BE2C (cell line): ENCODE results near the gene FHOD3.

ENCODE experiments used
- DNase-seq: peaks from one replicate; pipeline ENCODE4 v3.0.0-alpha.2; 2020
- H3K27me3 ChIP-seq: fragments of 250-450 bp; sonication (Bioruptor Pico); 2 replicates; pipeline ENCODE4 v1.5.1; 2020; ENCODE audit warnings: mild to moderate bottlenecking
- H3K36me3 ChIP-seq: fragments of 250-450 bp; sonication (Bioruptor Pico); 2 replicates; pipeline ENCODE4 v1.5.1; 2020; ENCODE audit warnings: mild to moderate bottlenecking
- H3K4me1 ChIP-seq: fragments of 250-450 bp; sonication (Bioruptor Pico); 2 replicates; pipeline ENCODE4 v1.5.1; 2020
- H3K4me3 ChIP-seq: 2 replicates; pipeline ENCODE4 v1.5.1; 2011; ENCODE audit warnings: low read depth, low read length
- H3K9me3 ChIP-seq: fragments of 250-450 bp; sonication (Bioruptor Pico); 2 replicates; pipeline ENCODE4 v1.5.1; 2020
- TF ChIP-seq, protein P1 (sequence below): IDR thresholded peaks from 2 replicates; pipeline ENCODE4 v1.5.1; 2012; ENCODE audit warnings: mild to moderate bottlenecking, low read depth, low read length

The FHOD3 gene

GRCh38 chr18:36624451-36625167 is 327.1 kb downstream of the FHOD3 start:
- no peaks in the 10 kb centered on the region for H3K36me3 ChIP-seq
- TF ChIP-seq, protein P1, sequence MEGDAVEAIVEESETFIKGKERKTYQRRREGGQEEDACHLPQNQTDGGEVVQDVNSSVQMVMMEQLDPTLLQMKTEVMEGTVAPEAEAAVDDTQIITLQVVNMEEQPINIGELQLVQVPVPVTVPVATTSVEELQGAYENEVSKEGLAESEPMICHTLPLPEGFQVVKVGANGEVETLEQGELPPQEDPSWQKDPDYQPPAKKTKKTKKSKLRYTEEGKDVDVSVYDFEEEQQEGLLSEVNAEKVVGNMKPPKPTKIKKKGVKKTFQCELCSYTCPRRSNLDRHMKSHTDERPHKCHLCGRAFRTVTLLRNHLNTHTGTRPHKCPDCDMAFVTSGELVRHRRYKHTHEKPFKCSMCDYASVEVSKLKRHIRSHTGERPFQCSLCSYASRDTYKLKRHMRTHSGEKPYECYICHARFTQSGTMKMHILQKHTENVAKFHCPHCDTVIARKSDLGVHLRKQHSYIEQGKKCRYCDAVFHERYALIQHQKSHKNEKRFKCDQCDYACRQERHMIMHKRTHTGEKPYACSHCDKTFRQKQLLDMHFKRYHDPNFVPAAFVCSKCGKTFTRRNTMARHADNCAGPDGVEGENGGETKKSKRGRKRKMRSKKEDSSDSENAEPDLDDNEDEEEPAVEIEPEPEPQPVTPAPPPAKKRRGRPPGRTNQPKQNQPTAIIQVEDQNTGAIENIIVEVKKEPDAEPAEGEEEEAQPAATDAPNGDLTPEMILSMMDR = no peak
- H3K4me3 ChIP-seq = no peak overlapping the region
- no peak for DNase-seq
- no peaks in the 10 kb centered on the region for H3K4me1 ChIP-seq
- no peaks in the 10 kb centered on the region for H3K27me3 ChIP-seq
- H3K9me3 ChIP-seq = no peaks in the 10 kb centered on the region

DNA sequence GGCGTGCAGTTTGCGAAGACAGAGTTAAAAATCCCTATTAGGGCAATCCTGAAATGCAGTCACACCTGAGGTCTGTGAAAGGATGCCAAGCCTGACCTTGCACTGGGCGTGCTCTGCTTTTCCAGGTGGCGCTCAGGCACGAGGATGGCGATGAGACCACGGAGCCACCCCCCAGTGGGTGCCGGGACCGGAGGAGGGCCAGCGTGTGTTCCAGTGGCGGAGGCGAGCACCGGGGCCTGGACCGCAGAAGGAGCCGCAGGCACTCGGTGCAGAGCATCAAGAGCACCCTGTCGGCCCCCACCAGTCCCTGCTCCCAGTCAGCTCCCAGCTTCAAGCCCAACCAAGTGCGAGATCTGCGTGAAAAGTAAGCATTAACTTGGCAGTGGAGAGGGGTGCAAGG is 327.9 kb downstream of the FHOD3 start:
- H3K4me3 ChIP-seq = no peak overlapping the region
- H3K4me1 ChIP-seq = no peaks in the 10 kb centered on the region
- no peaks in the 10 kb centered on the region for H3K27me3 ChIP-seq
- no peaks in the 10 kb centered on the region for H3K36me3 ChIP-seq
- H3K9me3 ChIP-seq = no peaks in the 10 kb centered on the region
- DNase-seq = no peak
- TF ChIP-seq, protein P1 = no peak

GRCh38 chr18:36627637-36628036 is 330.1 kb downstream of the FHOD3 start:
- no peaks in the 10 kb centered on the region for H3K9me3 ChIP-seq
- H3K4me3 ChIP-seq = no peak overlapping the region
- no peaks in the 10 kb centered on the region for H3K4me1 ChIP-seq
- TF ChIP-seq, protein P1 = no peak
- H3K36me3 ChIP-seq = no peaks in the 10 kb centered on the region
- no peaks in the 10 kb centered on the region for H3K27me3 ChIP-seq
- DNase-seq = no peak

GRCh38 chr18:36628435-36629137 is 331.1 kb downstream of the FHOD3 start:
- H3K36me3 ChIP-seq = no peaks in the 10 kb centered on the region
- H3K4me3 ChIP-seq = no peak overlapping the region
- no peaks in the 10 kb centered on the region for H3K4me1 ChIP-seq
- TF ChIP-seq, protein P1 = no peak
- no peaks in the 10 kb centered on the region for H3K9me3 ChIP-seq
- no peak for DNase-seq
- no peaks in the 10 kb centered on the region for H3K27me3 ChIP-seq

- TF ChIP-seq, protein P1 = no peak
- Histone ChIP-seq H3K9me3 (no peaks in the 10 kb centered on the region), H3K4me1 (no peaks in the 10 kb centered on the region), H3K27me3 (no peaks in the 10 kb centered on the region), H3K36me3 (no peaks in the 10 kb centered on the region), H3K4me3 (no peak overlapping the region)
- no peak for DNase-seq
Measured at GRCh38 chr18:36629138-36629530, 331.6 kb downstream of the FHOD3 start.

GRCh38 chr18:36629836-36630235 is 332.3 kb downstream of the FHOD3 start:
- no peaks in the 10 kb centered on the region for H3K36me3 ChIP-seq
- H3K4me1 ChIP-seq = no peaks in the 10 kb centered on the region
- TF ChIP-seq, protein P1 = no peak
- H3K4me3 ChIP-seq = no peak overlapping the region
- no peak for DNase-seq
- H3K9me3 ChIP-seq = no peaks in the 10 kb centered on the region
- no peaks in the 10 kb centered on the region for H3K27me3 ChIP-seq
